Stomach (tissue), 4 donors: ENCODE results near the gene WIZ.

Experiments
- EP300 ChIP-seq: sonication (generic); formaldehyde crosslinking; IDR thresholded peaks from one replicate; pipeline ENCODE4 v1.6.1; 2017; ENCODE audit warnings: antibody characterized with exemption
- POLR2A ChIP-seq, 4 donors: fragments of 450-650 bp; IDR thresholded peaks; one replicate each; pipeline ENCODE4 v1.6.1; 2016; ENCODE audit warnings: antibody characterized with exemption in 4 of 4, control low read depth in 2 of 4, mild to moderate bottlenecking in 1 of 4, moderate library complexity in 1 of 4
- POLR2AphosphoS5 ChIP-seq, 3 donors: sonication (generic); formaldehyde crosslinking; IDR thresholded peaks; one replicate each; pipeline ENCODE4 v1.6.1; 2016; ENCODE audit warnings: antibody characterized with exemption in 3 of 3
- TF ChIP-seq, protein P1 (sequence below), 7 experiments: fragments of 450-650 bp in 4 of 7; fragments of 200-600 bp in 3 of 7; sonication (generic) in 3 of 7; IDR thresholded peaks; one replicate each; pipeline ENCODE4 v1.5.1; 2016 to 2019; ENCODE audit warnings: antibody characterized with exemption in 7 of 7, control low read depth in 2 of 7, mild to moderate bottlenecking in 1 of 7

DNA sequence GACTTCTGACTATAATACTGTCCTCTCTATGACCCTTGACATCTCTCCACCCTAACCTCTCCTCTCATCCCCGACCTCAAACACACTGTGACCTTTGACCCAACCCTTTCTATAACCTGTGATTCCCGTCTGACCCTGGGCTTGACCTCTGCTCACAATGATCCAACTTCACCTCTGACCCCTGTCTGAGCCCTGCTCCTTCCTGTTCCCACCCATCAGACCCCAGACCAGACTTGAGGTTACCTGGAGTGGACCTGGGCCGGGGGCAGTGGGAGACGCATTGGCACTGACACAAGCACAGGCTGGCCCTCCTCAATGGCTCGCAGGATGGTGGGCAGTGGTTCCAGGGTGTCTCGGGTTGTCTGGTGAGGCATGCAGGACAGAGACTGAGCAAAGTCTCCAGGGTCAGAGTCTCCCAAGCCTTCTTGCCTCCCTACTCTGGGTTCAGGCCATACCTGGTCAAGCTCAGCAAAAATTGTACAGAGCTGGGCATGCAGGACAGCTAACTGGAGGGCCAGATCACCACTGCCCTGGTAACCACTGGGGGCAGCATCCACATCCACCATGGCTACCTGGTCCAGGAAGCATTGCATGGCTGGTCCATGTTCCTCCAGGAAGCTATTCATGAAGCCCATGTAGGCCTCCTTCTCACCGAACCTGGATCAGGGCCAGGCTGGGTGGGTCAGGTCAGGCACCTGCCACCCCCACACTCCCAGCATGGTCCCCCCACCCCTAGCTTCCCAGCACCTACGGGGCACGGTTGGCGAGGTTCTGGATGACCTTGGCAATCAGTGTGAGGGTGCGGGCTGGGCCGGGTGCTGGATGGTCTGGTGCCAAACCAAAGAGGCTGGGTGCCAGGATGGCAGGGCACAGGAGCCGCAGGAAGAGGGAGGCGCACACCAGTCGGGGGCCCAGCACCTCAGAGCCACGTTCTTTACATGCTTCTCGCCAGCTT is 4.4 kb upstream of the WIZ start:
- TF ChIP-seq, protein P1, sequence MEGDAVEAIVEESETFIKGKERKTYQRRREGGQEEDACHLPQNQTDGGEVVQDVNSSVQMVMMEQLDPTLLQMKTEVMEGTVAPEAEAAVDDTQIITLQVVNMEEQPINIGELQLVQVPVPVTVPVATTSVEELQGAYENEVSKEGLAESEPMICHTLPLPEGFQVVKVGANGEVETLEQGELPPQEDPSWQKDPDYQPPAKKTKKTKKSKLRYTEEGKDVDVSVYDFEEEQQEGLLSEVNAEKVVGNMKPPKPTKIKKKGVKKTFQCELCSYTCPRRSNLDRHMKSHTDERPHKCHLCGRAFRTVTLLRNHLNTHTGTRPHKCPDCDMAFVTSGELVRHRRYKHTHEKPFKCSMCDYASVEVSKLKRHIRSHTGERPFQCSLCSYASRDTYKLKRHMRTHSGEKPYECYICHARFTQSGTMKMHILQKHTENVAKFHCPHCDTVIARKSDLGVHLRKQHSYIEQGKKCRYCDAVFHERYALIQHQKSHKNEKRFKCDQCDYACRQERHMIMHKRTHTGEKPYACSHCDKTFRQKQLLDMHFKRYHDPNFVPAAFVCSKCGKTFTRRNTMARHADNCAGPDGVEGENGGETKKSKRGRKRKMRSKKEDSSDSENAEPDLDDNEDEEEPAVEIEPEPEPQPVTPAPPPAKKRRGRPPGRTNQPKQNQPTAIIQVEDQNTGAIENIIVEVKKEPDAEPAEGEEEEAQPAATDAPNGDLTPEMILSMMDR (IDR thresholded peaks at IDR 0.05) = peak in 1 of 7 experiments; percentile 6
- TF ChIP-seq POLR2AphosphoS5 (IDR thresholded peaks at IDR 0.05) (no peak), EP300 (no peak), POLR2A (IDR thresholded peaks at IDR 0.05) (no peak)
